ENCODE data around the gene DBP.
A peak's percentile ranks its signal among the peaks of the same experiment; 100 is the strongest.
"Not testable (repeated sequence)": the region's sequence is repeated elsewhere in the genome, so short reads cannot be mapped to it uniquely, and the experiment has no call there.

Gene DBP

GRCh38 chr19:48665786-48666185, 28.6 kb upstream of the DBP start:
- DNase-seq (ENCODE audit: low spot score), result no peak

GRCh38 chr19:48664476-48664875, 27.3 kb upstream of the DBP start:
- DNase-seq (ENCODE audit: low spot score), result no peak

GRCh38 chr19:48663667-48664066, 26.5 kb upstream of the DBP start:
- no peak for DNase-seq (ENCODE audit: low spot score)

GRCh38 chr19:48661711-48662090, 24.5 kb upstream of the DBP start:
- no peak for DNase-seq (ENCODE audit: low spot score)

GRCh38 chr19:48660852-48661710, 23.9 kb upstream of the DBP start:
- peak; percentile 86 for DNase-seq (ENCODE audit: low spot score)

- DNase-seq (ENCODE audit: low spot score), result no peak
These were observed 22.6 kb upstream of the DBP start for GRCh38 chr19:48659768-48660167.

GRCh38 chr19:48658483-48658882, 21.3 kb upstream of the DBP start:
- no peak for DNase-seq (ENCODE audit: low spot score)

- DNase-seq (ENCODE audit: low spot score), result not testable (repeated sequence)
These were observed 20.6 kb upstream of the DBP start for GRCh38 chr19:48657828-48658227.

- DNase-seq (ENCODE audit: low spot score), result no peak
These were observed 19.8 kb upstream of the DBP start for GRCh38 chr19:48656840-48657474.

- no peak for DNase-seq (ENCODE audit: low spot score)
These were observed 17.3 kb upstream of the DBP start for GRCh38 chr19:48654299-48655059.

GRCh38 chr19:48651683-48652048, 14.5 kb upstream of the DBP start:
- no peak for DNase-seq (ENCODE audit: low spot score)

GRCh38 chr19:48650974-48651682, 13.9 kb upstream of the DBP start:
- no peak for DNase-seq (ENCODE audit: low spot score)

- no peak for DNase-seq (ENCODE audit: low spot score)
These were observed 11.0 kb upstream of the DBP start for GRCh38 chr19:48648134-48648533.

GRCh38 chr19:48646722-48647216, 9.6 kb upstream of the DBP start:
- DNase-seq (ENCODE audit: low spot score), result no peak

- DNase-seq (ENCODE audit: low spot score), result peak; percentile 67
These were observed 9.0 kb upstream of the DBP start, which contains the start of gene CA11 for GRCh38 chr19:48646001-48646721. CA11 (minus strand) TSS chr19:48646187; CDS start chr19:48645632, 555 bp downstream.

GRCh38 chr19:48645620-48646000, 8.4 kb upstream of the DBP start:
- no peak for DNase-seq (ENCODE audit: low spot score)

- DNase-seq (ENCODE audit: low spot score), result peak; percentile 75
These were observed 7.8 kb upstream of the DBP start for GRCh38 chr19:48644839-48645619.

GRCh38 chr19:48644355-48644754, 7.2 kb upstream of the DBP start:
- no peak for DNase-seq (ENCODE audit: low spot score)

GRCh38 chr19:48642862-48643261, 5.7 kb upstream of the DBP start:
- no peak for DNase-seq (ENCODE audit: low spot score)

- no peak for DNase-seq (ENCODE audit: low spot score)
These were observed 4.7 kb upstream of the DBP start for GRCh38 chr19:48641850-48642249.

Data from hematopoietic multipotent progenitor cell treated with erythropoietin and hydrocortisone succinate and interleukin-3 and kit ligand, for 15 days (in vitro differentiated cells).